Transverse colon (tissue), 4 donors: ENCODE data around the gene TNN. TPM values are rescaled to one million over a fixed set of nuclear protein-coding genes. Genes with fewer than 3 reads are reported as not detected.

Source experiments
- DNase-seq: peaks from one replicate; pipeline ENCODE4 v3.0.0-alpha.2; 2019
- H3K27ac ChIP-seq, 4 donors: fragments of 200-600 bp; sonication (generic); 2 replicates each; pipeline ENCODE4 v1.5.1; 2016 to 2018; ENCODE audit warnings: inconsistent platforms in 4 of 4
- H3K27me3 ChIP-seq: fragments of 200-600 bp; sonication (generic); 2 replicates; pipeline ENCODE4 v1.5.1; 2017; ENCODE audit warnings: inconsistent platforms
- H3K36me3 ChIP-seq, 4 donors: fragments of 200-600 bp; sonication (generic); 2 replicates each; pipeline ENCODE4 v1.5.1; 2017 to 2019; ENCODE audit warnings: inconsistent platforms in 4 of 4
- H3K4me1 ChIP-seq, 4 donors: fragments of 200-600 bp; sonication (generic); 2 replicates each; pipeline ENCODE4 v1.5.1; 2017 to 2020; ENCODE audit warnings: inconsistent platforms in 4 of 4
- H3K4me3 ChIP-seq, 4 donors: fragments of 200-600 bp; sonication (generic); 1 replicate in 1 of 4; 2 replicates in 3 of 4; pipeline versions ENCODE4 v1.5.1 to v1.6.1; 2017 to 2019; ENCODE audit warnings: inconsistent platforms in 4 of 4
- H3K9me3 ChIP-seq, 2 donors: fragments of 200-600 bp; sonication (generic); 2 replicates each; pipeline ENCODE4 v1.5.1; 2017 to 2019; ENCODE audit warnings: inconsistent platforms in 2 of 2
- CTCF ChIP-seq, 5 experiments: fragments of 200-600 bp in 3 of 5; fragments of 450-650 bp in 2 of 5; sonication (generic) in 3 of 5; IDR thresholded peaks; 1 replicate in 2 of 5; 2 replicates in 3 of 5; pipeline ENCODE4 v1.5.1; 2016 to 2017; ENCODE audit warnings: antibody characterized with exemption in 5 of 5, inconsistent platforms in 3 of 5, mild to moderate bottlenecking in 2 of 5, moderate library complexity in 1 of 5
- EP300 ChIP-seq: sonication (generic); formaldehyde crosslinking; IDR thresholded peaks from one replicate; pipeline ENCODE4 v1.6.1; 2017; ENCODE audit warnings: antibody characterized with exemption, low read depth
- POLR2A ChIP-seq: fragments of 450-650 bp; IDR thresholded peaks from one replicate; pipeline ENCODE4 v1.6.1; 2016; ENCODE audit warnings: antibody characterized with exemption, mild to moderate bottlenecking, moderate library complexity
- POLR2AphosphoS5 ChIP-seq, 3 donors: sonication (generic); formaldehyde crosslinking; IDR thresholded peaks; one replicate each; pipeline ENCODE4 v1.6.1; 2016; ENCODE audit warnings: antibody characterized with exemption in 3 of 3
- WGBS, 2 donors: methylation state at CpG; one replicate each; pipeline ENCODE4 v1.1.5; 2018; ENCODE audit warnings: low coverage in 1 of 2; 5-methylcytosine and 5-hydroxymethylcytosine counted together
- in situ Hi-C, 4 donors: fragments of 200-750 bp; cut with MboI; loops; one replicate each; pipeline versions ENCODE4 v1.15.0 to v1.15.1; 2017; ENCODE audit warnings: low sequenced_read_pairs in 3 of 4, low pct_ligation_motif_present in 1 of 4, low pct_unique_long_range_greater_than_20kb in 1 of 4
- intact Hi-C: fragments of 100-400 bp; cut with DNase I; formaldehyde crosslinking; loops from one replicate; pipeline ENCODE4 v1.15.1; 2023; ENCODE audit warnings: low total_unique reads
- total RNA-seq, 4 donors: library from RNA; depleted of rRNA; stranded (reverse); fragments of >200 nt; gene quantifications; one replicate each; pipeline ENCODE4 v1.1.0, GENCODE V29; 2016

The TNN gene
- total RNA-seq, 4 donors from 2014 or later = 0.14 TPM; not detected in 3

GRCh38 chr1:175192630-175193526, 125.2 kb downstream of the TNN start, which contains the start of gene KIAA0040:
TSS of gene KIAA0040 (minus strand) at chr1:175192776. CDS start at chr1:175161013, 31,763 bp downstream.
- no peaks in the 10 kb centered on the region for H3K27me3 ChIP-seq
- intact Hi-C loops (no loop called here), in situ Hi-C loops (no loop called here)
- no peaks in the 10 kb centered on the region for H3K36me3 ChIP-seq
- peak; percentile 83 for DNase-seq
- H3K9me3 ChIP-seq = no peaks in the 10 kb centered on the region
- TF ChIP-seq EP300 (peak; percentile 27), POLR2A (peak; percentile 72), CTCF (IDR thresholded peaks at IDR 0.05) (no peak), POLR2AphosphoS5 (IDR thresholded peaks at IDR 0.05) (peak; percentile 36 to 74 (median 69))
- H3K4me3 ChIP-seq = peak within 1 kb of the TSS; percentile 50 to 82 (median 64)
- whole genome bisulfite sequencing, 2 donors = 5% methylated on average over 25 of the region's 62 CpGs; no CpG with 5 or more reads in 1 of the 2 donors
- peak within 1 kb of the TSS; percentile 89 to 95 (median 90) for H3K27ac ChIP-seq
- H3K4me1 ChIP-seq = peaks cover 0 to 45% (median 24%) of the 10 kb centered on the region in 4 donors

- in situ Hi-C loops (no loop called here), intact Hi-C loops (no loop called here)
- peaks cover 0 to 43% (median 24%) of the 10 kb centered on the region in 4 donors for H3K4me1 ChIP-seq
- TF ChIP-seq CTCF (IDR thresholded peaks at IDR 0.05) (no peak), EP300 (no peak)
- H3K36me3 ChIP-seq = no peaks in the 10 kb centered on the region
- WGBS, 2 donors = 72% methylated on average over 4 of the region's 4 CpGs; no CpG with 5 or more reads in 1 of the 2 donors
- H3K9me3 ChIP-seq = no peaks in the 10 kb centered on the region
- H3K27ac ChIP-seq = peak overlapping the region; percentile 89 to 95 (median 90)
- peak overlapping the region in 3 of 4 donors; percentile 50 to 82 (median 55) for H3K4me3 ChIP-seq
- no peaks in the 10 kb centered on the region for H3K27me3 ChIP-seq
- DNase-seq = no peak
Observed at GRCh38 chr1:175193527-175193910, 125.9 kb downstream of the TNN start.

GRCh38 chr1:175195281-175195680, 127.6 kb downstream of the TNN start:
- Histone ChIP-seq H3K4me1 (peaks cover 0 to 29% (median 19%) of the 10 kb centered on the region in 4 donors), H3K9me3 (no peaks in the 10 kb centered on the region), H3K27ac (no peak overlapping the region), H3K36me3 (no peaks in the 10 kb centered on the region), H3K4me3 (no peak overlapping the region), H3K27me3 (no peaks in the 10 kb centered on the region)
- WGBS, 2 donors = 0% methylated on average over 1 of the region's 1 CpG; no CpG with 5 or more reads in 1 of the 2 donors
- in situ Hi-C loops = no loop called here
- DNase-seq = no peak
- intact Hi-C loops = no loop called here
- TF ChIP-seq POLR2A (no peak), POLR2AphosphoS5 (IDR thresholded peaks at IDR 0.05) (no peak), EP300 (no peak), CTCF (IDR thresholded peaks at IDR 0.05) (no peak)

- H3K4me1 ChIP-seq = peaks cover 0 to 28% (median 22%) of the 10 kb centered on the region in 4 donors
- intact Hi-C loops = no loop called here
- no peak overlapping the region for H3K27ac ChIP-seq
- no peak overlapping the region for H3K4me3 ChIP-seq
- 66 to 81% methylated on average over 3 of the region's 3 CpGs for WGBS, 2 donors
- H3K27me3 ChIP-seq = no peaks in the 10 kb centered on the region
- no peaks in the 10 kb centered on the region for H3K9me3 ChIP-seq
- no peak for DNase-seq
- H3K36me3 ChIP-seq = no peaks in the 10 kb centered on the region
- in situ Hi-C loops = no loop called here
- TF ChIP-seq EP300 (no peak), POLR2AphosphoS5 (IDR thresholded peaks at IDR 0.05) (no peak), CTCF (IDR thresholded peaks at IDR 0.05) (no peak), POLR2A (no peak)
Observed at GRCh38 chr1:175195798-175196197, 128.2 kb downstream of the TNN start.
